Heart right ventricle (tissue), 16 donors: ENCODE data around the gene LRP5. TPM values are rescaled to one million over a fixed set of nuclear protein-coding genes. Genes with fewer than 3 reads are reported as not detected.

ENCODE experiments used
- ATAC-seq, 8 donors: fragments of 200-7000 bp; cut with Tn5 transposase; one replicate each; pipeline ENCODE4 v1.9.1; 2020; ENCODE audit warnings: mild to moderate bottlenecking in 8 of 8, moderate library complexity in 8 of 8, moderate number of reproducible peaks in 1 of 8
- DNase-seq, 2 donors: peaks; one replicate each; pipeline ENCODE4 v3.0.0-alpha.2; 2020
- H3K27ac ChIP-seq, 10 donors: fragments of 200-600 bp; sonication (generic) in 2 of 10; one replicate each; pipeline versions ENCODE4 v1.5.0 to v1.8.0; 2020 to 2022; ENCODE audit warnings: mild to moderate bottlenecking in 3 of 10
- H3K27me3 ChIP-seq, 7 donors: fragments of 200-600 bp; one replicate each; pipeline ENCODE4 v1.8.0; 2021 to 2022; ENCODE audit warnings: mild to moderate bottlenecking in 2 of 7
- H3K36me3 ChIP-seq, 9 donors: fragments of 200-600 bp; sonication (generic) in 1 of 9; one replicate each; pipeline versions ENCODE4 v1.5.0 to v1.8.0; 2020 to 2022; ENCODE audit warnings: mild to moderate bottlenecking in 2 of 9
- H3K4me1 ChIP-seq, 9 donors: fragments of 200-600 bp; sonication (generic) in 1 of 9; one replicate each; pipeline versions ENCODE4 v1.5.0 to v1.8.0; 2020 to 2022; ENCODE audit warnings: mild to moderate bottlenecking in 4 of 9
- H3K4me3 ChIP-seq, 10 donors: fragments of 200-600 bp; sonication (generic) in 2 of 10; one replicate each; pipeline versions ENCODE4 v1.5.0 to v1.8.0; 2020 to 2022; ENCODE audit warnings: mild to moderate bottlenecking in 7 of 10, moderate library complexity in 2 of 10
- H3K9me3 ChIP-seq, 11 donors: fragments of 200-600 bp in 10 of 11; sonication (generic) in 2 of 11; one replicate each; pipeline versions ENCODE4 v1.5.0 to v1.8.0; 2013 to 2022; ENCODE audit warnings: mild to moderate bottlenecking in 2 of 11, control low read depth in 1 of 11, moderate library complexity in 1 of 11
- CTCF ChIP-seq, 9 donors: fragments of 200-600 bp; sonication (generic) in 2 of 9; IDR thresholded peaks; one replicate each; pipeline versions ENCODE4 v1.5.0 to v1.8.0; 2021 to 2022; ENCODE audit warnings: antibody characterized with exemption in 9 of 9, mild to moderate bottlenecking in 5 of 9, moderate library complexity in 1 of 9
- WGBS, 2 donors: extraction: QIAGEN DNeasy Blood & Tissue Kit; methylation state at CpG; one replicate each; pipeline ENCODE4 v1.1.7; 2013; ENCODE audit warnings: inconsistent platforms in 1 of 2; 5-methylcytosine and 5-hydroxymethylcytosine counted together
- intact Hi-C, 10 donors: fragments of 100-400 bp; cut with DNase I; formaldehyde crosslinking; loops; one replicate each; pipeline versions ENCODE4 v1.11.1 to v1.14.2; 2022
- polyA plus RNA-seq, 2 donors: library from polyadenylated mRNA; stranded (reverse); fragments of 200-250 nt; gene quantifications; one replicate each; pipeline ENCODE4 v1.2.3, GENCODE V29; 2013
- total RNA-seq, 10 donors: library from RNA; stranded (reverse); fragmentation: NEBNext Ultra II Directional in 3 of 10; extraction: Animal tissue kit (Norgen Biotek cat#: 25700) in 3 of 10; gene quantifications; one replicate each; pipeline versions ENCODE4 v1.2.1 to v1.2.4, GENCODE V29; 2021 to 2023
- donor health status: Arrhythmogenic right ventricular cardiomyopathy.
- donor health status: ischemic (EF 13 %, LVEDD 7.1; RV severe dilation, severe dysfunction).
- donor health status: healthy with polysubstance abuse.
- donor health status: DM: no; HTN: yes; CAD: no.
- donor health status: DM: no; HTN: no; CAD: no.
- donor health status: ischemic (EF 25% LVEDD 6.9; RV normal size, moderate dysfunction).
- donor health status: ischemic (EF 25% LVEDD 5.7; RV mildly dilated, moderate dysfunction).
- donor health status: healthy.
- donor health status: DM: yes; HTN: yes; CAD: no.
- donor health status: Ischemic cardiomyopathy.
- donor health status: ischemic (EF 35%, LVEDD 5.7; RV mildly dilated, moderate dysfunction).
- donor health status: nonischemic (EF 11% LVEDD 7.7; RV severe dilation, severe dysfunction).
- donor health status: DM: yes; HTN: yes; CAD: no.
- donor health status: PGD.
- donor health status: ischemic (EF 29% LVEDD 5.4; RV normal size, mild dysfunction).
- donor health status: nonischemic (EF 23%, LVEDD 6.1; RV moderate dilation, normal function).

LRP5 gene
- total and polyA plus RNA-seq, 12 donors = 23.2 to 73.3 (median 46.3) TPM

DNA sequence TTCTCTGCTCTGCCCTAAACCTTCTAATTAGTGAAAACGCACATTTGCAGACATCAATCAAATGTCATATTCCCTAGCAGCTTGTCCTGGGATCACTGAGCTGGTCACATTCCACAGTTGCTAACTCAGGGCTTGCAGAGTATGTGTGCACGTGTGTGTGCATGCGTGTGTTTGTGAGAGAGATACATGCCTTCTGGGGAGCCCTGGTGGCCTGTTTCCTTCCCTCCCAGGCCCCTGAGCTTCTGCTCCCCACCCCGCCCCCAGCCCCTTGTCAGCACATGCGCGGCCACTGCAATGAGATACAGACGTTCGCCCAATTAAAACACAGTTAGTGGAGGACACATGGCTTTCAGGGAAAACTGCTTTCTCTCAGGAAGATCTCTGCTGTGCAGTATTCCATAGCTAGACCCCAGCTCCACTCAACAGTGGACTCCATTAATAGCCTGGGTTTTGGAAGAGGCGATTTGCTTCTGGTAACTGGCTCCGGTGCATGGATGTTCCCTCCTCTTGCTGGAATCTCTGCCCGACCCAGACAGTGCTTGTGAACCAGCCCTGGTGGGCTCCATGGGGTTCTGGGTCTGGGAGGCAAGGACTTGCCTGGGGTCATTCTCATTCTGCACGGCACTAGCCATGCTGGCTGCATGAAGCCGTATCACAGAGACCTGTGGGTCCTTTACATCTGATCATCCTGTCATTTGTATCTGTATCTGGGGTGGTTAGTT, 17.7 kb downstream of the LRP5 start:
- no peak overlapping the region for H3K4me3 ChIP-seq
- H3K4me1 ChIP-seq = peaks cover 40 to 86% (median 77%) of the 10 kb centered on the region in 9 donors
- peaks cover 0 to 3% (median 0%) of the 10 kb centered on the region in 11 donors for H3K9me3 ChIP-seq
- ATAC-seq = peak in 3 of 8 donors; percentile 2 to 7 (median 4)
- 40 to 55% methylated on average over 13 of the region's 13 CpGs for WGBS, 2 donors
- no peak for TF ChIP-seq CTCF (IDR thresholded peaks at IDR 0.05)
- peak overlapping the region in 9 of 10 donors; percentile 45 to 88 (median 67) for H3K27ac ChIP-seq
- intact Hi-C loops = no loop called here
- DNase-seq = no peak
- no peaks in the 10 kb centered on the region for H3K36me3 ChIP-seq
- peaks cover 0 to 5% (median 0%) of the 10 kb centered on the region in 7 donors for H3K27me3 ChIP-seq

DNA sequence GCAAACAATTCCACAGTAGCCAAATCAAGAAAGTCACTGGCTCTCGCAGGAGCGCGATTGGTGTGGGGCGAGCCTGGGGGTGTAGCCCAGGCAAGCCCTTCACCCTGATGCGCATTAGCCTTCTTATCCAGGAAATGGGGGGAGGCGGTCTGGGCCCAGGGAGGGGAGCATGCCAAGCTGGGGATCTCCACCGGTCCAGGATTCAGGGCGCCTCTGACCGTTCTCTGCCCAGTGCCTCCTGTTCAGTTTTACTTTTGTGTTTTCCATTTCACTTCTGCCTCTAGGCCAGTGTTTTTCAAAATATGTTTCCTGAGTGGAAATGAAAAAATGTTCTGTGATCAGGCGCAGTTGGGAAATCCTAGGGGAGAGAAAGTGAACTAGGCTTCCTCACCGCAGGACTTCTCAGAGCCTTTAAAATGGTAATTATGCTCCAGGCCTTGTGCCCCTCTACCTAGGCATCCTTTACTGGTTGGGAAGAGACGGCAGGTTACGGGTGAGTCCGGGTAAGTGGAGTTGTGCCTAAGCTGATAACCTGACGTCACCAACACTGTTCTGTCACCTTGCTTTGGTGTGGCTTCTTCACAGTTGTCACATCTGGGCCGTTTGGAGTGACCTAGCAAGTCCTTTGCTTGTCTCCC, 18.4 kb downstream of the LRP5 start:
- H3K27me3 ChIP-seq = peaks cover 0 to 5% (median 0%) of the 10 kb centered on the region in 7 donors
- H3K4me3 ChIP-seq = peak overlapping the region in 1 of 10 donors; percentile 5
- peak overlapping the region; percentile 27 to 88 (median 66) for H3K27ac ChIP-seq
- peaks cover 38 to 86% (median 76%) of the 10 kb centered on the region in 9 donors for H3K4me1 ChIP-seq
- intact Hi-C loops = no loop called here
- no peaks in the 10 kb centered on the region for H3K36me3 ChIP-seq
- TF ChIP-seq CTCF (IDR thresholded peaks at IDR 0.05) = no peak
- peaks cover 0 to 3% (median 0%) of the 10 kb centered on the region in 11 donors for H3K9me3 ChIP-seq
- no peak for DNase-seq
- WGBS, 2 donors = 46 to 56% methylated on average over 16 of the region's 16 CpGs
- ATAC-seq = peak in 7 of 8 donors; percentile 8 to 35 (median 19)

- H3K9me3 ChIP-seq = peaks cover 0 to 3% (median 0%) of the 10 kb centered on the region in 11 donors
- H3K4me3 ChIP-seq = peak overlapping the region in 1 of 10 donors; percentile 5
- H3K27me3 ChIP-seq = peaks cover 0 to 5% (median 0%) of the 10 kb centered on the region in 7 donors
- no peaks in the 10 kb centered on the region for H3K36me3 ChIP-seq
- no peak for TF ChIP-seq CTCF (IDR thresholded peaks at IDR 0.05)
- DNase-seq = peak in 1 of 2 donors; percentile 31
- WGBS, 2 donors = 34 to 35% methylated on average over 14 of the region's 14 CpGs
- ATAC-seq = peak; percentile 10 to 49 (median 36)
- H3K4me1 ChIP-seq = peaks cover 32 to 86% (median 76%) of the 10 kb centered on the region in 9 donors
- peak overlapping the region; percentile 27 to 88 (median 66) for H3K27ac ChIP-seq
- intact Hi-C loops = no loop called here
Measured at GRCh38 chr11:68331338-68331947, 19.1 kb downstream of the LRP5 start.

DNA sequence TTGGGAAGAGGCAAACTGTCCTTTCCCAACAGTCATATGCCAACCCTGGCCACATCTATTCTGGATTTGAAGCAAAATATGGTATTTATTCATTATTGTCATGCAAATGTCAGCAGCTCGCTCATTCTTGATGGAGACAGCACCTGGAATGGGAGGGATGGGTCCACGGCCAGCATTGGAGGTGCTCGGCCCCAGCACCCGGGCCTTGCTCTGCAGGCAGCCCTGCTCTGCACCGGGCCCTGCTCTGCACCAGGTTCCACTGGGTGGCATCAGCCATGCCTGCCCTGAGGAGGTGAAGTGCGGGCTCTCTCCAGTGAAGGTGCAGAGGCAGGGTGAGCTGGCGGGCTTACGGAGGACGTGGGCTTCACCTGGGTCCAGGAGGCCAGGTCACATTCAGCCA, 19.8 kb downstream of the LRP5 start:
- Histone ChIP-seq H3K4me3 (no peak overlapping the region), H3K36me3 (no peaks in the 10 kb centered on the region), H3K4me1 (peaks cover 27 to 85% (median 73%) of the 10 kb centered on the region in 9 donors), H3K27me3 (peaks cover 0 to 5% (median 0%) of the 10 kb centered on the region in 7 donors), H3K27ac (peak overlapping the region in 2 of 10 donors; percentile 7 to 32), H3K9me3 (peaks cover 0 to 3% (median 0%) of the 10 kb centered on the region in 11 donors)
- TF ChIP-seq CTCF (IDR thresholded peaks at IDR 0.05) = no peak
- WGBS, 2 donors = 94 to 97% methylated on average over 9 of the region's 9 CpGs
- ATAC-seq (no peak), DNase-seq (no peak)
- intact Hi-C loops = no loop called here
